Stimulated activated CD4-positive, alpha-beta T cell treated with anti-CD3 and anti-CD28 coated beads, Interleukin-12 subunit alpha, Interleukin-12 subunit beta, amount 100 ng/mL, for 4 hours (primary cell): ENCODE results near the gene TMEM53.

Source experiments
- DNase-seq: peaks from one replicate; pipeline ENCODE4 v3.0.0-alpha.2; 2020

TMEM53 gene

DNA sequence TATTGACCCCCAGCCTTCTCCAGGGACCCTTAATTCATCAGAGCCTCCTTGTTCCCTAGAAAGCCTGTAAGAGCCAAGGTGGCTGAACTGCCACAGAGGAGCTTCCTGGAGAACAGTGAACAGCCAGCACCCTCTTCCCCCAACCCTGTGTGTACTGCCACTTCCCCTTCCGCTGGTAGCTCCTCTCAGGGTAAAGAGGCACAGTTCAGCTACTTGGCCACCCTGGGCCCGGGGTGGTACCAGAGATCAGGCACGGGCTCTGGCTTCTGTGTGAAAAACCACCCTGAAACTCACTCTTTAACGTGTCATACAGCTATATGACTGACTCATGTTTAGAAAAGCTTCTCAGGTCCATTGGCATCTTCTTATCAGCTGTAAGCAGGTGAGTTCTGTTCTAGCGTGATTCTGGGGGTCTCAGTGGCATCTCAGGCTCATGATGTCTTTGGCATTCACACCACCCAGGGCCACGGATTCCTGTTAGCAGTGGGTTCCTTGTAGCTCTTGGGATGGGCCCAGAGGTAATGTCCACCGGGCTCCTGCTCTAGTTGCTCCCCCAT lies 22.6 kb upstream of the TMEM53 start:
- no peak for DNase-seq

DNA sequence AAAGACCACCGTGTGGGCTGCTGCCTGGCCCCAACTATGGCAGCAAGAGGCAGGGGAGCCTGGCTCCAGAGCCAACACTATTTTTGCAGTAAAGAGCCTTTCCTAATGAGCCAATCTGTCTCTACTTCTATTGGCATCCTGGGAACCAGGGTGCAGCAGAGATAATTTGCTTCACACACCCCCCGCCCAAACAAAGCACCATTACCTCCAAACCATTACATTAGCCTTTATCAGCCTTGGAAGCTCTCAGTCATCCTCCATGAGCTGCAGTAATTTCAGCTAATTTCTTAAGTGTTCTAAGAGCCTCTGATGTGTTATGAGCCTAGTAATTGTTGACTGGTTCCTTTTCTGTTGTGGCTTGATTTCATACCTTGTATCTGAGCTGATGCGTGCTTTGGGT lies 21.8 kb upstream of the TMEM53 start:
- DNase-seq: no peak

DNA sequence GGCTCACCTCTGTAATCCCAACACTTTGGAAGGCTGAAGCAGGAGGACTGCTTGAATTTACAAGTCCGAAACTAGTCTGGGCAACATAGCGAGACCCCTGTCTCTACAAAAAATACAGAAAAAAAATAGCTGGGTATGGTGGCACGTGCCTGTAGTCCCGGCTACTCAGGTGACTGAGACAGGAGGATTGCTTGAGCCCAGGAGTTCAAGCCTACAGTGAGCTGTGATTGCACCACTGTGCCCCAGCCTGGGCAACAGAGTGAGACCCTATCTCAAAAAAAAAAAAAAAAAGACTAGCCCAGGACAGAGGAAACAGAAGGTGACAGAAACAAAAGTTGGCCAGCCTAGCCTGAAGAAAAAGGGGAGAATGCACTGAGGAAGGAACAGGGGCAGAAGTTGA lies 21.4 kb upstream of the TMEM53 start:
- no peak for DNase-seq

DNA sequence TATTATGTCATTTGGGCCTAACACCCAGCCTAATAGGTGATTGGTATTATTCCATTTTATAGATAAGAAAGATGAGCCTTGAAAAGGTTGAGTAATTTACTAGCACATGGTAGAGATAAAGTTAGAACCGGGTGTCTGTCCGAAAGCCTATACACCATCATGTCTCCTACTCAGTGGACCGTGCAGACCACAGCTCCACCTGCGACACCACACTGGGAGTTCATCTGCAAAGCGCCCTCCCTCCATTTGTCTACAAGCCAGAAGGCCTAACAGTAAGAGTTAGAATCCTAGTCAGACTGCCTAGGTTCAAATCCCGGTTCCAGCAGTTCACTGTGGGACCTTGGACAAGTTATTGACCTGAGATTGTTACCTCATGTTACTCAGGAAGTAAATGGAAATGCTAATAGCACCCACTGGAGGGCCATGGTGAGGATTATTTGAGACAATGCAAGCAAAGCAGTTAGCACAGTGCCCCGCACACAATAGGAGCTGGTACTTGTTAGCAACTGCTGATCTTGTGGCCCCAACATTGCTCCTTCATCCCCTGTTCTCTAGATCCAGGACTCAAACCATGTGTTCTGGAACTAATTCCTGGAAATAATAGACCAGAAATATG lies 20.7 kb upstream of the TMEM53 start:
- DNase-seq: no peak

DNA sequence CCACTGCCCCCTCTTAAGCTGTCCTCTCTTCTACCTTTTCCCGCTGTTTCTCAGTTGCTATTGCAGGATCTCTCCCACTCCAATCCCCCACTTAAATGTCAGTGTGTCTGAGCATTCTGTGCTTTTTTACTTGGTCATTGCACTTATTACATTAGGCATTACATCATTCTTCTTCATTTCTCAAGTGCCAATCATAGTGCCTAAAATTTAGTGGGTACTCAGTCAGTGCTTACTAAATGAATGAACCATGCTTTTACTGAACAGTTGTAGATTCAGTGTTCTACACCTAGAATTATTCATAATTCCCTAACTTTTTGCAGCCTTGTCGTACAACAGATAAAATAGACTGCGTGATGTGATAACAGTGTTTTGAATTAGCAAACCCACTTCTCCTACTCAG lies 19.6 kb upstream of the TMEM53 start:
- no peak for DNase-seq

DNA sequence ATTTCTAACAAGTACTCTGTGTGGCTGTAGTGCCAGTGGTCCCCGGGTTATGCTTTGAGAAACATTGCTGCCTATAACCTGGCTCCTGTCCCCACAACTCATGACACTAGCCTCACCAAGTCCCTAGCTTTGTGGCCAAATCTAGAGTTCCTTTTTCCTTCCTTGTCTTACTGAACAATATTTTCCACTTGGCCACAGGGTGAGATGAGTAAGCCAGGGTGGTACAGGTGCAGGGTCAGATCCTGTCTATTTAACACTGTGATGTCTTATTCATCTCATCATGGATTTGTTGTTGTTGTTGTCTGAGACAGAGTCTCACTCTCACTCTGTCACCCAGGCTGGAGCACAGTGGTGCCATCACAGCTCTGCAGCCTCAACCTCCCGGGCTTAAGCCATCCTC lies 18.9 kb upstream of the TMEM53 start:
- DNase-seq: no peak

DNA sequence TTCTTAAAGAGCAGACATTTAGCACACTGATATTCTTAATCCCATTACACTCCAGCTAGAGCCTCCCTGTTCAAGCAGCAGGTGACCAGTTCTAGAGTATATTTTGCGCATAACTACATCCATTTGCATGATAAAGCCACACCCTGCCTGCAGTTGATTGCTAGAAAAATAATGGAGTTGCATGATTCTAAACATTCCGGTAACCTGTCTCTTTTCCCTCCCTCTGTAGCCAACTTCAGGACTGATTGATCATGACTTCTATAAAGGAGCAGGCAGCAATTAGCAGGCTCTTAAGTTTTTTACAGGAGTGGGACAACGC lies 15.1 kb upstream of the TMEM53 start:
- DNase-seq: no peak

DNA sequence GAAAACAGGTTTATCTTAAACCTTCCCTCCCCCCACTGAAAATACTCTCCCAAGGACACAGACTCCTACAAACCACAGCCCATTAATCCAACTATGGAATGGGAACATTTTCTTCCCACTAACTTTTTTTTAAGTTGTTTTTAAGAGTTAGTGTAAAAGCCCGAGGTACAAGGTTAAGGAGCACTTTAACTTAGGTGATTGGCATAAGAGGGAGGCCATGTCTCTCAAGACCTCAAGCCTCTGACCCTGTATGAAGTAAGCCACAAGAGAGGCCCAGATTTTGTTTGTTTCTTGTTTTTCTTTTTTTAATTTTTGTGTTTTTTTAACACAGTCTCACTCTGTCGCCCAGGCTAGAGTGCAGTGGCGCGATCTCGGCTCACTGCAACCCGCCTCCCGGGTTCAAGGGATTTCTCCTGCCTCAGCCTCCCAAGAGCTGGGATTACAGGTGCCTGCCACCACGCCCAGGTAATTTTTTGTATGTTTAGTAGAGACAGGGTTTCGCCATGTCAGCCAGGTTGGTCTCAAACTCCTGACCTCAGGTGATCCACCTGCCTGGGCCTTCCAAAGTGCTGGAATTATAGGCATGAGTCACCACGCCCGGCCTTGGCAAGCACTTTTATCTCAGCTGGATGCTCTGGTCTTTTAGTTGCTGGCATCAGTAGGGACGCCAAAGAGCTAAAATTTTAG lies 14.6 kb upstream of the TMEM53 start:
- DNase-seq: no peak

DNA sequence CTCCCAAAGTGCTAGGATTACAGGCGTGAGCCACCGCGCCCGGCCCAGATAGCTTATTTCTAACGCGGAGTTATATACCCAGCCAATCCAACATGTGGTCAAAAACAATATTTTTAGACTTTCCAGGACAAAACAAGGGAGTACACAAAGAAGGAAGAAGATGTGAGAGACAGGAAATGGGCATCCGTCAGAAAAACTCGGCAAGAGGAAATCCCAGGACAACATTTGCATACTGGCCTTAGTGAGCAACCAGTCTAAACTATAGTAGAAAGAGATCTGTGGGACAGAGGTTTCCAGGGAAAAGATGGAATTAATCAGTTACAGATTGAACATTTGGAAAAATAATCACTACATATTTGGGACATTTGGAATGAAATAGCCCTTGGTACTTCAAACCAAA lies 11.6 kb upstream of the TMEM53 start:
- DNase-seq: no peak

DNA sequence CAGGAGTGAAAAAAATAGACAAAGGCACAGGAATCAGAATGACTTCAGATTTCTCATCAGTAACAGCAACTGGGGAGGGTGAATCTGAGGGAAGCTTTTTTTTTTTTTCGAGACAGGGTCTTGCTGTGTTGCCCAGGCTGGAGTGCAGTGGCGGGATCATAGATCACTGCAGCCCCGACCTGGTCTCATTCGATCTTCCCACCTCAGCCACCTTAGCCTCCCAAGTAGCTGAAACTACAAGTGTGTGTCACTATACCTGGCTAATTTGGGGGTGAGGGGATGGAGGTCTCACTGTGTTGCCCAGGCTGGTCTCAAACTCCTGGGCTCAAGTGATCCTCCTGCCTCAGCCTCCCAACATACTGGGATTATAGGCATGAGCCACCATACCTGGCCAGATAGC lies 10.9 kb upstream of the TMEM53 start:
- DNase-seq: no peak

DNA sequence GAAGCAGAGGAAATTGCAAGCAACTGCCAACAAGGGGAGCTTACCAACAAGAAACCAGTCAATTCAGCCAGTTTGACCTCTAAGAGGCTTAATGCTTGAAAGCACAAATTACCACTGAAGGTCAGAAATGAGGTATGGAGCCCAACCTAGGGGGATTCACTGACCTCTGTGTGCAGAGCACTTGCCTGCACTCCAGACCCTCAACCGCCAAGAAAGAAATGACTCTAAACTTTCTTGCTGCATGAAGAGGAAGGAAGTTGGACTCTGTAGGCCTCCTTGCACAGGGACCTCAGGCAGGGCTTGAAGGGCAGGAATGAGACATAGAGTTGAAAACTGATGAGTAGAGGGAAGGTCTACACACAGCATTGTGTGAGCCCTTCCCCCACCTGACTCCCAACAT lies 10.2 kb upstream of the TMEM53 start:
- no peak for DNase-seq

DNA sequence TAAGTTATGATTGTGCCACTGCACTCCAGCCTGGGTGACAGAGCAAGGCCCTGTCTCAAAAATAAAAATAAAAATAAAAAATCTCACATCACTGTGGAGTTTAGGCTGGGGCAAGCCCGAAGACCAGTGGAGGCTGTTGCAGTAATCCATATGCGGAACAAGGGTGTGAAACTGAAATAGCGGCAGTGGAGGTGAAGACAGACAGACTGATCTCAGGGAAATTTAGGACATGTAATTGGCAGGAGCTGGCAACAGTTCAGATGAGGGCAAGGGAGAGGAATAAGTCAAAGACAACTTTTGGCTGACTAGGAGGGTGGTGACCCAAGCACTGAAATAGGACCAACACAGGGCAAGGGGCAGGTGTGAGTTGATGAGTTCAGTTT lies 8.6 kb upstream of the TMEM53 start:
- no peak for DNase-seq

DNA sequence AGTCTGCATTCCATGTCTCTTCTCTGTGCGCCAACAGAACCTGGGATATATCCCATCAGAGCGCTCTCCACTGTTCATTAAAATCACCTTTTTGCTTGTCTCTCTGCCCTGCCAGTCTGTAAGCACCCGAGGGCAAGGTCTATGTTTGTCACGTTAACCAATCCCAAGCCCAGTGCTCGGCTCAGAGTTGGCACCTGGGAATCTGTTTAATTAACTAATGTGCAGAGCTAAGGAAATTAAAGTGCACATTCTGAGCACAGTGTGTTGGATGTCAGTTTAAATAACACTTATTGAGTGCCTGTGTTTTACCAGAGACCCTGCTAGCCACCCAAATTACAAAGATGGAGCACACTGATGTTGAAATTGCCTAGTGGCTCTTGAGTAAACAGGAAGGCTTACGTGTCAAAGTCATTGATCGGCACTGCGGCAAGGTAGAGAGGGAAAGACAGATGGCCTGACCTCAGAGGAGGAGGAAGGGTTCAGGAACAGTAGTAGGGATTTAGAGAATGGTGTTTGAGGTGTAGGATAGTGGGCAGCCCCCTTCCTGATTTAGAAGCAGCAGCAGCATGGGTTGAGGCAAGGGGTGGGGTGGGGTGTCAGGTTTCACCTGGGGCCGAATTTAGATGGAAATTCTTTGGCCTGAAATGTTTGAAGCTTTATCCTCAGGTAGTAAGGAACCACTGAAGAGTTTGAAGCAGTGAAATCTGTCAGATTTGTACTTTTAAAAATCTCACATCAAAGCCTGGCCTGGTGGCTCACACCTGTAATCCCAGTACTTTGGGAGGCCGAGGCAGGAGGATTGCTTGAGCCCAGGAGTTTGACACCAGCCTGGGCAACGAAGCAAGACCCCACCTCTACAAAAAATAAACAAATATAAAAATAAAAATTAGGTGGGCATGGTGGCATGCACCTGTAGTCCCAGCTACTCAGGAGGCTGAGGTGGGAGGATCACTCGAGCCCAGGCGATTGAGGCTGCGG lies 7.9 kb upstream of the TMEM53 start:
- DNase-seq: no peak

DNA sequence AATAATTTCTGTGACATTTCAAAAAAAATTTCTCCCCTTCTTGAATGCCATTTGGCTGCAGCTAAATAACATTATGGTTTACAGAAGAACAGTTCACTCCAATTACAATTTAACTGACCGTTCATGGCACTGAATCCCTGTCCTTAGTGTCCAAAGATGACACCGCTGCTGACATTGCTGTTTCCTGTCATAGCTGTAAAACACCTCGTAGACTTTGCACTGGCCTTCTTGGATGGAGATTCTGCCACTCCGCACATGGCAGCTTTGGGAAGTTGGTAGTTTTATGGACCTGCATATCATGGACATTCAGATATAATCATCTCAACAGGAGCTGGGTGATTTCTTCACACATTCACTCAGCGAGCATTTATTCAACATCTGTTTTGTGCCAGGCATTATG lies 5.2 kb upstream of the TMEM53 start:
- no peak for DNase-seq

DNA sequence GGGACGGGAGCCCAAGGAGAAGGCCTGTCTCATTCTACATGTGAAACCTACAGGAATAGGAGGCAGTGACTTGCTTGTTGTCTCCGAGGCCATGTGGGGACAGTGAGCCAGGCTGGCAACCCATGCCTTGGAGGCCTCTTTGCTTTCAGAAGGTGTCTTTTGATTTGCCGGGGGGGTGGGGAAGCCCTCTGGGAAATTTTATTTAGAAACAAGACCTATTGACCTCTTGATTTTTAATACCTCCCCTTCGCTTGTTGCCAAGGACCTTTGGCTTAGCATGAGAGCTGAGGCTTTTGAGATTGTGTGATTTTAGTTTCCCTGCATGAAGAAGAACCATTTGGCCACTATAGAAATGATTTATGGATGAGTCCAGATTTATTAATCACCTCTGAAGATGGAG lies 4.3 kb upstream of the TMEM53 start:
- DNase-seq: no peak

DNA sequence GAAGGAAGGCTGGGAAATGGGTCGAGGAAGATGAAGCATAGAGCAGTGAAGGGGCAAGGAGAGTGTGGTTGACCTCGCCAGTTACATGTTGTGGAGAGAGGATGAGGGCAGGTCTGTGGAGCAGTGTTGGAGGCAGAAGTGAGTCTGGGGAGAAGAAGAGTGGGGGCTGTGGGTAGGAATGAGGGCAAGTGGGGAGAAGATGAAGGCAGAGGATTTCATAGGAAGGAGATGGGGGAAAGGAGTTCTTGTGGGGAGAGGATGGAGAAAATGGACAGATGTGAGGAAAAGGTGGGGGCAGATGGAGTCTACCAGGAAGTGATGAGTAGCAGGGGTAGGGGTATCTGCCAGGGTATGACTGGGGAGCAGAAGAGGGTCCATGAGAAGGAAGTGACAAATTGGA lies 3.8 kb upstream of the TMEM53 start:
- DNase-seq: no peak

DNA sequence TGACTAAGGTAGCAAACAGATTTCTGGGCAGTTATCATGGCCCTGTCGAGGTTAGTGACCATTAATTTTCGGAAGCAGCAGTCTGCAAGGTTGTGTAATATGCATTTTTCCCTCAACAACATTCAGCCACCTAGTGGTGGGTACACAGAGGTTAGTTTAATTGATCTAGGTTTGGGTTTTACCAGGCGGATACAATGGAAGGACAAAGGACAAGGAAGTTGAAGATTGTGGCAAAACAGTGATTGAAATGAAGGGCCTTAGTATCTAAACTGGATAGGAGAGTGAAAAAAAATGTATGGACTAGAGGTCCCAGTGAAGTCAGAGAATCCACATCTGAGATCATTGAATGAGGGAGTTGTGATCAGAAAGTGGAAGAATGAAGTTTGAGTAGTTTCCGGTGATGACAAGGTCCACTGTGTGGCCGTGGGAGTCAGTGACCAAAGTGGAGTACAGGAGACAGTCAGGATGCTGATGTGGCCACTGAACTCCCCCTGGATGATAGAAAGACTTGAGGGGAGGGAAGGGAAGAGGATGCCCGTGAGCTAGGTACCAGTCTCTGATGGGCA lies 3.0 kb upstream of the TMEM53 start:
- DNase-seq: no peak

DNA sequence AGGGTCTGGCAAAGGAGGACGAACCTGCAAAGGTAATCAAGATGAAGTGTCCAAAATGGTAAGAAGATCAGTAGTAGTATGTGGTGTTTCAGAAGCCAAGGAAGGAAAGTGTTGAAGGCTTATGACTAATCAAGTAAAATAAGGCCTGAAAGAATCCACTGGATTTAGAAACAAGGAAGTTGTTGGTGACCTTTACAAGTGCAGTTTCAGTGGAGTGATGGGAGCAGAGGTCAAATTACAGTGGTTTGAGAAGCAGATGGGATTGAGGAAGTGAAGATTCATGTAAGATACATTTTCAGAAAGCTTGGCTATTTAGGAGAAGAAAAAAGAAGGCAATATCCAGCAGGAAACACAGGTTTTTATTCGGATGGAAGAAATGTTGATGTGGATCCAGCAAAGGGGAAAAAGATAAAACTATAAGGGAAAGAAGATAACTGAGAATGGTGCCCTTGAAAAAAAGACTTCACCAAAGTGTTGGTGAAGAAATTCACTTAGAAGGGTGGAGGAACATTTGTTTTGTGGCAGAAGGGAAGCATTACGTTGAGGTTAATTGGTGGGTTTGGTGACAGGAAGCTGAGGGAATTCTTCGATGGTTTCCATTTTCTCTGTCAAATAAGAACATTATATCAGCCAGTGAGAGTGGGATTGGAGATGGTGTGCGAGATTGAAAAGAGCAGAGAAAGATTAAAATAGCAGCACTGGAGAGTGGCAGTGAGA lies 2.4 kb upstream of the TMEM53 start:
- no peak for DNase-seq

DNA sequence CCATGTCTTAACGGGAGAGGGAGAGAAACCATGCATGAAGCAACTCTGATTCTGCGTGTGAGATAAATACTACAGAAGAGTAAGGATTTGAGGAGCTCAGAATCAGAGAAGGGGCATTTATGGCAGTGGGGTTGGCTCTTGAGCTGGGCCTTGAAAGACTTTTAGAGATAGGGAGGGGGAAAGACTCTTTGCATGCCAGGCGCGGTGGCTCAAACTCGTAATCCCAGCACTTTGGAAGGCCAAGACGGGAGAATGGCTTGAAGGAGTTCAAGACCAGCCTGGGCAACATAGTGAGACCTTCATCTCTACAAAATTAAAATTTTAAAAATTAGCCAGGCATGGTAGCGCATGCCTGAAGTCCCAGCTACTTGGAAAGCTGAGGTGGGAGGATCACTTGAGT lies 905 bp upstream of the TMEM53 start:
- DNase-seq: no peak

DNA sequence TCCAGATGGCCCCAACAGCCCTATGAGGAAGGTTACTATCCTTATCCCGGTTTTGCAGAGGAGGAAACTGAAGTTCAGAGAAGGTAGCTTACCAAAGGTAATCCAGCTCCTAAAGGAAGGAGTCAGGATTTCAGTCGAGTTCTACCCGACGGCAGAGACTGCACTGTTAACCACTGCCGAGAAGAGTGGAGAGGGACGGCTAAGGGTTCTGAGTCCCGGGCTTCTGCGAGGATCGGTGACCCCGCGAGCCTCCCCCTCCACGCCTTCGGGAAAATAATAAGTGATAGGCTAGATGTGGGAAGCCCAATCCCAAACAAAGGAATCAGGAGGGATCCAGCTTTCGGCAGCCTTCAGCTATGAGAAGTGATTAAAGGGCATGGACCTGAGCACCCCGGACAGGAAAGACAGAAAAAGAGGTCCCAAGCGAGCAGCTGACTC lies 587 bp downstream of the TMEM53 start:
- no peak for DNase-seq

DNA sequence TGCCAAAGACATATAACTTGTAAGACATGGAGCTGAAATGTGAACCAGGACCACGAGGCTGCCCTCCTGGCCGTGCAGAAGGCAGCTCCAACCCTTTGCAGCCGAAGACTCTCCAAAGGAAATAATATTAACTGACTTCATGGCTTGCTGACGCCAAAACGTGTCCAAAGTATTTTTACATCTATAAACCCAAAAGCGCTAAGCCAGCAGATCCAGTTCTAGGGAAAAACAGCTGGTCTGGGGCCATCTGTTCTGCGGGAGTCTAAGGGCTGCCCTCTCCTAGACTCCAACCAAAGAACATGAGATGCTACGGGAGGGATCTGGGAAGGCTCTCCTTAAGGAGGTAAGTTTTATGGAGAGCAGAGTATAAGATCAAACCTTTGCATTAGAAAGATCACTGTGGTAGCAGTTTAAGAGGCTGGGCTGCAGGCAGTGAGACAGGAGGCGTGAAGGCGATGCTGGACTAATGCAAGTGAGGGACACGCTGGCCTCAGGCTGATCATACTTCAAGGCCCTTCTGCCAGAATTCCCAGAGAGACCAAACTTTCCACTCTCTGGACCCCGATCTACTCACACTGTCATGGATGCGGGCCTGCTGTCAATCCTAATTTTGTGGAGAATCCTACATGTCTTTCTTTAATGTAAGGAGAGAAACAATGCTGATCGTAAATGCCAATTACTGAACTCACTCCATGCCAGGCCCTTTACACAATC lies 1.2 kb downstream of the TMEM53 start:
- DNase-seq: no peak
